ENCODE results near the gene DDB1. TPM values are rescaled to one million over a fixed set of nuclear protein-coding genes. Genes with fewer than 3 reads are reported as not detected.

Gene DDB1
- total RNA-seq, 4 donors from 2014 or later, result 139 to 159 (median 140) TPM

DNA sequence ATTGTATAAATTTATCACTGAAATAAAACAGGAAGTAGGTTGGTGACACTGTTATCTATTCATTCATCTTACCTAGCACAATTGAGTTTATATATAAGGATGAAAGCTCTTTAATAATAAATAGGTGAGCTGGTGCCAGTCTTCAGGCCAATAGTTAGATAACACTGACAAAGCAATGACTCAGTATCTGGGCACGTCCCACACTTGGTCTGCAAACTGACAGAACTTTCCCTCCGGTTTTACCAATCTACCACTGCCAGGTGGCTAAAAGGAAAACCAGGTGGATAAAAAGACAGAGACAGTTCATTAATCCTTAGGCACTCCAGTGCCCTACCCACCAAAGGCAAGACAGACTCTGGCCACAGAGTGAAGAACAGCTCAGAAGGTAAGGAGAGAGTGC is 17.6 kb downstream of the DDB1 start:
- Histone ChIP-seq H3K27me3 (no peaks in the 10 kb centered on the region), H3K9me3 (no peaks in the 10 kb centered on the region), H3K4me1 (no peaks in the 10 kb centered on the region), H3K27ac (no peak overlapping the region), H3K36me3 (peaks cover 0 to 100% of the 10 kb centered on the region in 2 donors), H3K4me3 (no peak overlapping the region)
- ATAC-seq, result no peak
- WGBS, 2 donors (ENCODE audit: low coverage in 1 of 2), result 55 to 94% methylated on average over 2 of the region's 2 CpGs
- TF ChIP-seq POLR2AphosphoS5 (IDR thresholded peaks at IDR 0.05), result no peak
- TF ChIP-seq CTCF (IDR thresholded peaks at IDR 0.05), result no peak
- TF ChIP-seq EP300 (IDR thresholded peaks at IDR 0.05), result no peak
- no peak for TF ChIP-seq POLR2A (IDR thresholded peaks at IDR 0.05)

- H3K27ac ChIP-seq, result no peak overlapping the region
- no peak for ATAC-seq
- no peaks in the 10 kb centered on the region for H3K27me3 ChIP-seq
- peaks cover 5 to 100% of the 10 kb centered on the region in 2 donors for H3K36me3 ChIP-seq
- H3K9me3 ChIP-seq, result no peaks in the 10 kb centered on the region
- no peak overlapping the region for H3K4me3 ChIP-seq
- 80 to 83% methylated on average over 1 to 4 of the region's 8 CpGs for WGBS, 2 donors (ENCODE audit: low coverage in 1 of 2)
- H3K4me1 ChIP-seq, result no peaks in the 10 kb centered on the region
- TF ChIP-seq EP300 (IDR thresholded peaks at IDR 0.05) (no peak), POLR2A (IDR thresholded peaks at IDR 0.05) (no peak), POLR2AphosphoS5 (IDR thresholded peaks at IDR 0.05) (no peak), CTCF (IDR thresholded peaks at IDR 0.05) (no peak)
These were observed 22.2 kb downstream of the DDB1 start for GRCh38 chr11:61310749-61311148.

DNA sequence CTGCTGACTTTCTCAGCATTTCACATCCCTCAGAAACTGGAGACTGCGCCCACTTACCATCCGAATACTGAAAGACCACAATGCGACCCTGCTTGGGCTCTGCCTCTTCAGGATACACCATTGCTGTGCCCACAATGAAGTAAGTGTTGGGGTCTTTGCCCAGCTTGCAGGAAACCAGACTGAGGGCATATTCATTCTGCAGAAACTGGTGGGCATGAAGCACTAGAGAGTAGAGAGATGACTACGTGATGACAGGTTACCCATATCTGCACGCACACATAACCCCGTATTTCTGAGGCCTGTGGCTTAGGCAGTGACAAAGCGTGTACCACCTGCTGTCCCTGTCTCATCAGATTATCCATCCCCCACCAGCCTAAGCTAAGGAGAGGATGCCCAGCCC is 23.2 kb downstream of the DDB1 start:
- ATAC-seq, result no peak
- Histone ChIP-seq H3K27me3 (no peaks in the 10 kb centered on the region), H3K4me3 (no peak overlapping the region), H3K9me3 (no peaks in the 10 kb centered on the region), H3K36me3 (peaks cover 5 to 100% of the 10 kb centered on the region in 2 donors), H3K27ac (no peak overlapping the region), H3K4me1 (no peaks in the 10 kb centered on the region)
- TF ChIP-seq POLR2A (IDR thresholded peaks at IDR 0.05) (no peak), CTCF (IDR thresholded peaks at IDR 0.05) (no peak), EP300 (IDR thresholded peaks at IDR 0.05) (no peak), POLR2AphosphoS5 (IDR thresholded peaks at IDR 0.05) (no peak)
- 93% methylated on average over 6 to 7 of the region's 7 CpGs for WGBS, 2 donors (ENCODE audit: low coverage in 1 of 2)

DNA sequence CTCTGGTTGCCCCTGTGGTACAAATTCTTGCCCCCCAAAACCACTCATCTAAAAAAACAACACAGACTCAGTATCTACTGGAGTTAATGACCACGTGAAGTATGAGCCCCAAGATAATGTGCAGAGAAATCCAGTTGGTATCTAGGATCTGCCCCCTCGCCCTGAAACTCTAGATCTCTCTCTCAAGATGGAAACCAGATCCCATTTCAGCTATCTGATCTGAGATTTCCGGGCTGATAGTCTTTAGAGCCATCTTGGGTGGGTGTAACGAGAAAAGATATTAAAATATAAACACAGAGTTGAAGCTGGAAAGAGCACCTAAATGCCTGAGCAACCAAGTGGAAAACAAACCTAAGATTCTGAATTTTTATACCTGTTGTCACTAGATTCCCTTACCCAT is 23.8 kb downstream of the DDB1 start:
- Histone ChIP-seq H3K27me3 (no peaks in the 10 kb centered on the region), H3K27ac (no peak overlapping the region), H3K4me1 (no peaks in the 10 kb centered on the region), H3K4me3 (no peak overlapping the region), H3K36me3 (peaks cover 5 to 100% of the 10 kb centered on the region in 2 donors), H3K9me3 (no peaks in the 10 kb centered on the region)
- ATAC-seq, result no peak
- TF ChIP-seq POLR2AphosphoS5 (IDR thresholded peaks at IDR 0.05), result no peak
- TF ChIP-seq CTCF (IDR thresholded peaks at IDR 0.05), result no peak
- TF ChIP-seq POLR2A (IDR thresholded peaks at IDR 0.05), result no peak
- no peak for TF ChIP-seq EP300 (IDR thresholded peaks at IDR 0.05)
- 85 to 90% methylated on average over 4 of the region's 4 CpGs for WGBS, 2 donors (ENCODE audit: low coverage in 1 of 2)

GRCh38 chr11:61307354-61307753 is 25.6 kb downstream of the DDB1 start:
- Histone ChIP-seq H3K36me3 (peaks cover 5 to 100% of the 10 kb centered on the region in 2 donors), H3K4me1 (no peaks in the 10 kb centered on the region), H3K27ac (no peak overlapping the region), H3K9me3 (no peaks in the 10 kb centered on the region), H3K4me3 (no peak overlapping the region), H3K27me3 (no peaks in the 10 kb centered on the region)
- no peak for ATAC-seq
- TF ChIP-seq EP300 (IDR thresholded peaks at IDR 0.05) (no peak), POLR2A (IDR thresholded peaks at IDR 0.05) (no peak), CTCF (IDR thresholded peaks at IDR 0.05) (no peak), POLR2AphosphoS5 (IDR thresholded peaks at IDR 0.05) (no peak)
- 58% methylated on average over 1 of the region's 1 CpG; no CpG with 5 or more reads in 1 of the 2 donors for WGBS, 2 donors (ENCODE audit: low coverage in 1 of 2)

Data from gastroesophageal sphincter (tissue), 4 donors.